Keratinocyte (primary cell): ENCODE data around the gene TC2N. TPM values are rescaled to one million over a fixed set of nuclear protein-coding genes. Genes with fewer than 3 reads are reported as not detected.

Experiments used
- DNase-seq: peaks from one replicate; pipeline ENCODE4 v3.0.0-alpha.2; 2011; ENCODE audit warnings: low read depth, missing footprints, low spot score
- FAIRE-seq: peaks from 2 replicates; lab custom pipeline; 2011; peaks lifted over from hg19 to GRCh38; lab: Jason Lieb, UNC
- H2AFZ ChIP-seq: 2 replicates; pipeline ENCODE4 v1.6.0; 2012; ENCODE audit warnings: low read length, control low read depth, inconsistent platforms; ENCODE audit not compliant: control insufficient read depth
- H3K27ac ChIP-seq: 2 replicates; pipeline ENCODE4 v1.5.1; 2011; ENCODE audit warnings: low read length; ENCODE audit not compliant: control insufficient read depth, insufficient read depth
- H3K27me3 ChIP-seq: 3 replicates; pipeline ENCODE4 v1.6.0; 2011; ENCODE audit warnings: low read length; ENCODE audit not compliant: control insufficient read depth, insufficient read depth; ENCODE audit errors: extremely low read depth
- H3K36me3 ChIP-seq, 2 experiments: 2 replicates in 1 of 2; 3 replicates in 1 of 2; pipeline ENCODE4 v1.5.1; 2011; ENCODE audit warnings: low read length in 2 of 2, mild to moderate bottlenecking in 1 of 2; ENCODE audit not compliant: control insufficient read depth in 2 of 2, insufficient read depth in 2 of 2; ENCODE audit errors: extremely low read depth in 1 of 2
- H3K4me1 ChIP-seq: 3 replicates; pipeline ENCODE4 v1.5.1; 2011; ENCODE audit warnings: low read length; ENCODE audit not compliant: control insufficient read depth, insufficient read depth; ENCODE audit errors: extremely low read depth
- H3K4me2 ChIP-seq: 3 replicates; pipeline ENCODE4 v1.6.0; 2011; ENCODE audit warnings: low read depth, low read length; ENCODE audit not compliant: control insufficient read depth, insufficient read depth; ENCODE audit errors: extremely low read depth
- H3K4me3 ChIP-seq, 3 experiments: fragments of 200-600 bp in 1 of 3; sonication (generic) in 1 of 3; 2 replicates in 2 of 3; 3 replicates in 1 of 3; pipeline ENCODE4 v1.5.1; 2011 to 2016; ENCODE audit warnings: low read length in 3 of 3, mild to moderate bottlenecking in 3 of 3, control low read depth in 2 of 3, inconsistent platforms in 1 of 3, low read depth in 1 of 3, mixed read lengths in 1 of 3, mixed run types in 1 of 3, moderate library complexity in 1 of 3; ENCODE audit not compliant: control insufficient read depth in 2 of 3, insufficient read depth in 2 of 3; ENCODE audit errors: extremely low read depth in 1 of 3
- H3K79me2 ChIP-seq: 2 replicates; pipeline ENCODE4 v1.6.0; 2012; ENCODE audit warnings: low read length; ENCODE audit not compliant: control insufficient read depth, insufficient read depth
- H3K9ac ChIP-seq: 3 replicates; pipeline ENCODE4 v1.6.0; 2011; ENCODE audit warnings: low read length; ENCODE audit not compliant: control insufficient read depth, insufficient read depth; ENCODE audit errors: extremely low read depth
- H3K9me1 ChIP-seq: 3 replicates; pipeline ENCODE4 v1.6.0; 2011; ENCODE audit warnings: low read length; ENCODE audit not compliant: control insufficient read depth, insufficient read depth; ENCODE audit errors: extremely low read depth
- H3K9me3 ChIP-seq: 2 replicates; pipeline ENCODE4 v1.5.1; 2012; ENCODE audit warnings: low read depth, low read length; ENCODE audit not compliant: control insufficient read depth
- H4K20me1 ChIP-seq: 3 replicates; pipeline ENCODE4 v1.6.0; 2011; ENCODE audit warnings: low read length; ENCODE audit not compliant: control insufficient read depth, insufficient read depth; ENCODE audit errors: extremely low read depth
- EZH2 ChIP-seq: IDR thresholded peaks from one replicate; pipeline ENCODE4 v1.6.1; 2012; ENCODE audit warnings: inconsistent platforms, mild to moderate bottlenecking, low read length, moderate library complexity
- dilution Hi-C: fragments of 300-500 bp; cut with MboI; formaldehyde crosslinking; loops from one replicate; pipeline ENCODE4 v1.7.0; 2020; ENCODE audit warnings: low sequenced_read_pairs; ENCODE audit not compliant: extremely low pct_ligation_motif_present
- polyA plus RNA-seq, 5 experiments: library from polyadenylated mRNA; depleted of rRNA in 3 of 5; stranded (reverse) in 3 of 5; stranded (forward) in 1 of 5; unstranded in 1 of 5; fragments of >200 nt; gene quantifications; 1 replicate in 1 of 5; 2 replicates in 3 of 5; 3 replicates in 1 of 5; pipeline versions ENCODE4 v1.2.1 to v1.2.3, GENCODE V29; 2011 to 2012; ENCODE audit warnings: missing spikeins in 2 of 5, low read depth in 1 of 5, low replicate concordance in 1 of 5
- TF ChIP-seq, protein P1 (sequence below), 3 experiments: IDR thresholded peaks in 1 of 3; conservative IDR thresholded peaks in 1 of 3; optimal IDR thresholded peaks in 1 of 3; 2 replicates in 2 of 3; 3 replicates in 1 of 3; pipeline versions ENCODE3 to v1.5.1; 2011; ENCODE audit warnings: low read length in 3 of 3, mild to moderate bottlenecking in 3 of 3, moderate library complexity in 2 of 3, control low read depth in 1 of 3, inconsistent platforms in 1 of 3; ENCODE audit not compliant: insufficient read depth in 2 of 3; ENCODE audit errors: extremely low read depth in 1 of 3

The TC2N gene
- polyA plus RNA-seq, 1 donor (not counting 4 experiments of a cell fraction or from before 2014, with no cell fraction given) = 22.6 TPM

DNA sequence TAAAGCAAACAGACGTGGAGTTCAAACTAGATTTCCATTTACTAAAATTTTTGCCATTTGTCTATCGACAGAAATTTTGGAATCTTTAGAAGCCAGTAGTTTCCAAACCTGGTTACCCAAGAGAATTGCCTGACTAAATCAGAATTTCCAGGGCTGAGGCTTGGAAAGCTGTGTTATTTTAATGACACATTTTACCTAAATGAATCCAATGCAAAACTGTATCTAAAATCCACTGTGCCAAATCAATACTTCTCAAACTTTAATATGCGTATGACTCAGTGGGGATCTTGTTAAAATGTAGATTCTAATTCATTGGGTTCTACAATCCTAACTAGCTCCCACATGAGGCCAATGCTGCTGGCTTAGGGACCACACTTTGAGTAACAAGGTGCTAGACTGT, 35.0 kb upstream of the TC2N start:
- dilution Hi-C loops = no loop called here
- Histone ChIP-seq H3K4me3 (no peak overlapping the region), H3K9me1 (no peaks in the 10 kb centered on the region), H3K79me2 (no peaks in the 10 kb centered on the region), H3K4me1 (no peaks in the 10 kb centered on the region), H3K36me3 (no peaks in the 10 kb centered on the region), H3K9ac (no peak overlapping the region), H3K27ac (no peak overlapping the region), H3K27me3 (peaks cover 5% of the 10 kb centered on the region), H2AFZ (no peak overlapping the region), H3K4me2 (no peak overlapping the region), H3K9me3 (no peaks in the 10 kb centered on the region), H4K20me1 (no peaks in the 10 kb centered on the region)
- no peak for FAIRE-seq
- TF ChIP-seq EZH2 = no peak
- TF ChIP-seq, protein P1, sequence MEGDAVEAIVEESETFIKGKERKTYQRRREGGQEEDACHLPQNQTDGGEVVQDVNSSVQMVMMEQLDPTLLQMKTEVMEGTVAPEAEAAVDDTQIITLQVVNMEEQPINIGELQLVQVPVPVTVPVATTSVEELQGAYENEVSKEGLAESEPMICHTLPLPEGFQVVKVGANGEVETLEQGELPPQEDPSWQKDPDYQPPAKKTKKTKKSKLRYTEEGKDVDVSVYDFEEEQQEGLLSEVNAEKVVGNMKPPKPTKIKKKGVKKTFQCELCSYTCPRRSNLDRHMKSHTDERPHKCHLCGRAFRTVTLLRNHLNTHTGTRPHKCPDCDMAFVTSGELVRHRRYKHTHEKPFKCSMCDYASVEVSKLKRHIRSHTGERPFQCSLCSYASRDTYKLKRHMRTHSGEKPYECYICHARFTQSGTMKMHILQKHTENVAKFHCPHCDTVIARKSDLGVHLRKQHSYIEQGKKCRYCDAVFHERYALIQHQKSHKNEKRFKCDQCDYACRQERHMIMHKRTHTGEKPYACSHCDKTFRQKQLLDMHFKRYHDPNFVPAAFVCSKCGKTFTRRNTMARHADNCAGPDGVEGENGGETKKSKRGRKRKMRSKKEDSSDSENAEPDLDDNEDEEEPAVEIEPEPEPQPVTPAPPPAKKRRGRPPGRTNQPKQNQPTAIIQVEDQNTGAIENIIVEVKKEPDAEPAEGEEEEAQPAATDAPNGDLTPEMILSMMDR (optimal IDR thresholded peaks at IDR 0.05 in 1 of 3, IDR thresholded peaks at IDR 0.05 in 1 of 3, conservative IDR thresholded peaks at IDR 0.05 in 1 of 3; ENCODE audit: extremely low read depth in 1 of 3, insufficient read depth in 2 of 3, low read length in 3 of 3) = no peak
- no peak for DNase-seq

DNA sequence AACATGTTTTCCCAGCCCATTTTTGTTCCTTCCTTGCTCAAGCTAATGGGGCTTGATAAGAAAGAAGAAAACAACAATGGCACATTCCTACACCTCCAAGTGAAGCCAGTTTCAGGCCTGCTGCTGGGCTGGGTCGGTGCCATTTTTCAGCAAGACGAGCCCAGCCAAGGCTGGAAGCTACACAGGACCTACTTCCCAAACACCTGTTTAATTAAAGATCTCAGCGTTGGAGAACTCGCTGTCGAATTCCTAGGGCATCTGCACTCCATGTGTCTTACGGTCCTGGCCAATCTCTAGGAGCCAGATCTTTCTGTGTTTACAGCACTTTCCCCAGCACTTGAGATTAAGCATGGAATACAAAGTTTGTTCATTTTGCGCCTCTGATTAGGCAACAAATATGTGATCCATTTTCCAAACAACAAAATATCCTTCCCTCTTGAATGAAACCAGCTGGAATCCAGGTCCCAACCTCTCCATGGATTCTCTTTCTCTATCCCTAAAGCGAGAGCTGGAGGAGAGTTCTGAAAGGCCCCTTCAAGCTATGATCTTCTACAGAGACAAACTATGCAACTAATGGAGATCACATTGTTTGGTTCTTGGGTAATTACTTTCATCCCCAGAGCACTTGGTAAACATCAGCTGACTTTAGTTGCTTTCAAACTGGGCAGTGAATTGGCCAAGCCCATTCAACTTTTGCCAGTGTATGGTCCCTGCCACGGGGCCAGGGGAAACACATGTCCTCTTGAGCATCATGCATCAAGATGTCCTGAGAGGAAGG, 34.3 kb upstream of the TC2N start:
- H3K4me1 ChIP-seq = no peaks in the 10 kb centered on the region
- no peak for DNase-seq
- H3K27ac ChIP-seq = no peak overlapping the region
- dilution Hi-C loops = no loop called here
- H3K4me3 ChIP-seq = no peak overlapping the region
- no peaks in the 10 kb centered on the region for H3K9me1 ChIP-seq
- no peak for FAIRE-seq
- no peak overlapping the region for H3K4me2 ChIP-seq
- no peak for TF ChIP-seq EZH2
- no peak overlapping the region for H3K9ac ChIP-seq
- H3K79me2 ChIP-seq = no peaks in the 10 kb centered on the region
- peaks cover 5% of the 10 kb centered on the region for H3K27me3 ChIP-seq
- no peaks in the 10 kb centered on the region for H3K36me3 ChIP-seq
- H4K20me1 ChIP-seq = no peaks in the 10 kb centered on the region
- no peaks in the 10 kb centered on the region for H3K9me3 ChIP-seq
- H2AFZ ChIP-seq = no peak overlapping the region
